ENCODE data around the gene IDH3B.

DNA sequence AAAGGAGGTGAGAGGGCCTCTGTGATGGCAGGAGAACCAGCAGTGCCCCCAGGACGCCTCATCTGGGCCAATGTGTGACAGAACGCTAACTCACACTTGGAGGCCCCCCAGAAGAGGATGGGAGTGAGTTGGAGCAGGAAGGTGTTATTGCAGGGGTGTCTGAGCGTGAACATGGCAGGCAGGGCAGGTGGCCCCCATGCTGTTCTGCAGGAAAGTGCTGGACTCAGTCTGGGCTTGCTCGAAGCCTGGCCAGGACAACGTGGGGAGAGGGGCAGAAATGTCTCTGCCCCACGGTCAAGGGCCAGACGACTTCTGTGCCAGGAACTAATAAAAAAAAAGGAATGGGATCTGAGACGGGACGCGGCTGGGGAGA lies 27.6 kb upstream of the IDH3B start:
- TF ChIP-seq, protein P1, sequence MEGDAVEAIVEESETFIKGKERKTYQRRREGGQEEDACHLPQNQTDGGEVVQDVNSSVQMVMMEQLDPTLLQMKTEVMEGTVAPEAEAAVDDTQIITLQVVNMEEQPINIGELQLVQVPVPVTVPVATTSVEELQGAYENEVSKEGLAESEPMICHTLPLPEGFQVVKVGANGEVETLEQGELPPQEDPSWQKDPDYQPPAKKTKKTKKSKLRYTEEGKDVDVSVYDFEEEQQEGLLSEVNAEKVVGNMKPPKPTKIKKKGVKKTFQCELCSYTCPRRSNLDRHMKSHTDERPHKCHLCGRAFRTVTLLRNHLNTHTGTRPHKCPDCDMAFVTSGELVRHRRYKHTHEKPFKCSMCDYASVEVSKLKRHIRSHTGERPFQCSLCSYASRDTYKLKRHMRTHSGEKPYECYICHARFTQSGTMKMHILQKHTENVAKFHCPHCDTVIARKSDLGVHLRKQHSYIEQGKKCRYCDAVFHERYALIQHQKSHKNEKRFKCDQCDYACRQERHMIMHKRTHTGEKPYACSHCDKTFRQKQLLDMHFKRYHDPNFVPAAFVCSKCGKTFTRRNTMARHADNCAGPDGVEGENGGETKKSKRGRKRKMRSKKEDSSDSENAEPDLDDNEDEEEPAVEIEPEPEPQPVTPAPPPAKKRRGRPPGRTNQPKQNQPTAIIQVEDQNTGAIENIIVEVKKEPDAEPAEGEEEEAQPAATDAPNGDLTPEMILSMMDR (conservative IDR thresholded peaks at IDR 0.05; ENCODE audit: low read depth, low read length) = no peak
- no peak for TF ChIP-seq EZH2 (IDR thresholded peaks at IDR 0.05; ENCODE audit: low read length, unreplicated experiment)

Measured in PC-3 (cell line).